ENCODE results near the gene IFIT1.
"Not testable (repeated sequence)": the region's sequence is repeated elsewhere in the genome, so short reads cannot be mapped to it uniquely, and the experiment has no call there.

The IFIT1 gene

GRCh38 chr10:89348975-89349374, 43.4 kb upstream of the IFIT1 start:
- H3K36me3 ChIP-seq (ENCODE audit: control insufficient read depth in 2 of 2, insufficient read depth in 1 of 2, low read length in 2 of 2): no peaks in the 10 kb centered on the region
- no peak overlapping the region for H3K27ac ChIP-seq (ENCODE audit: extremely low read depth, low read depth, low read length)
- H3K9me3 ChIP-seq (ENCODE audit: control insufficient read depth, insufficient read depth, low read depth, low read length): no peaks in the 10 kb centered on the region
- no peaks in the 10 kb centered on the region for H3K4me1 ChIP-seq (ENCODE audit: control insufficient read depth, insufficient read depth, low read length)
- CTCF ChIA-PET: no interaction called here
- POLR2A ChIA-PET: no interaction called here
- TF ChIP-seq ZNF664 (tag by site-specific recombination; IDR thresholded peaks at IDR 0.05): no peak
- TF ChIP-seq, protein P1, sequence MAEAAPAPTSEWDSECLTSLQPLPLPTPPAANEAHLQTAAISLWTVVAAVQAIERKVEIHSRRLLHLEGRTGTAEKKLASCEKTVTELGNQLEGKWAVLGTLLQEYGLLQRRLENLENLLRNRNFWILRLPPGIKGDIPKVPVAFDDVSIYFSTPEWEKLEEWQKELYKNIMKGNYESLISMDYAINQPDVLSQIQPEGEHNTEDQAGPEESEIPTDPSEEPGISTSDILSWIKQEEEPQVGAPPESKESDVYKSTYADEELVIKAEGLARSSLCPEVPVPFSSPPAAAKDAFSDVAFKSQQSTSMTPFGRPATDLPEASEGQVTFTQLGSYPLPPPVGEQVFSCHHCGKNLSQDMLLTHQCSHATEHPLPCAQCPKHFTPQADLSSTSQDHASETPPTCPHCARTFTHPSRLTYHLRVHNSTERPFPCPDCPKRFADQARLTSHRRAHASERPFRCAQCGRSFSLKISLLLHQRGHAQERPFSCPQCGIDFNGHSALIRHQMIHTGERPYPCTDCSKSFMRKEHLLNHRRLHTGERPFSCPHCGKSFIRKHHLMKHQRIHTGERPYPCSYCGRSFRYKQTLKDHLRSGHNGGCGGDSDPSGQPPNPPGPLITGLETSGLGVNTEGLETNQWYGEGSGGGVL (tag by site-specific recombination; IDR thresholded peaks at IDR 0.05): no peak
- no peak for TF ChIP-seq ZNF449 (tag by site-specific recombination; IDR thresholded peaks at IDR 0.05)
- no peak for TF ChIP-seq ZNF148 (tag by site-specific recombination; IDR thresholded peaks at IDR 0.05; ENCODE audit: borderline replicate concordance)
- no peak for TF ChIP-seq ZNF121 (tag by site-specific recombination; IDR thresholded peaks at IDR 0.05)
- no peak for TF ChIP-seq ZNF10 (tag by site-specific recombination; IDR thresholded peaks at IDR 0.05)
- TF ChIP-seq IKZF3 (tag by site-specific recombination; IDR thresholded peaks at IDR 0.05): no peak
- TF ChIP-seq ZNF350 (tag by site-specific recombination; IDR thresholded peaks at IDR 0.05): no peak
- TF ChIP-seq ZNF777 (tag by site-specific recombination; IDR thresholded peaks at IDR 0.05; ENCODE audit: borderline replicate concordance): no peak
- TF ChIP-seq SP3 (tag by site-specific recombination; IDR thresholded peaks at IDR 0.05): no peak
- no peak for TF ChIP-seq ZNF19 (tag by site-specific recombination; IDR thresholded peaks at IDR 0.05; ENCODE audit: low read depth)
- TF ChIP-seq ZNF677 (tag by site-specific recombination; IDR thresholded peaks at IDR 0.05): no peak
- TF ChIP-seq ZNF791 (tag by site-specific recombination; IDR thresholded peaks at IDR 0.05): no peak
- no peak for TF ChIP-seq ZNF768 (tag by site-specific recombination; IDR thresholded peaks at IDR 0.05)
- TF ChIP-seq ZBTB8A (tag by site-specific recombination; IDR thresholded peaks at IDR 0.05): no peak
- no peak for TF ChIP-seq ZNF211 (tag by site-specific recombination; IDR thresholded peaks at IDR 0.05; ENCODE audit: low read depth)
- no peak for TF ChIP-seq GFI1B (tag by site-specific recombination; IDR thresholded peaks at IDR 0.05)
- H3K4me3 ChIP-seq (ENCODE audit: low read depth, low read length): no peak overlapping the region

- CTCF ChIA-PET; POLR2A ChIA-PET; H3K27ac ChIP-seq (ENCODE audit: extremely low read depth, low read depth, low read length); H3K36me3 ChIP-seq (ENCODE audit: control insufficient read depth in 2 of 2, insufficient read depth in 1 of 2, low read length in 2 of 2); H3K4me1 ChIP-seq (ENCODE audit: control insufficient read depth, insufficient read depth, low read length); H3K9me3 ChIP-seq (ENCODE audit: control insufficient read depth, insufficient read depth, low read depth, low read length); H3K4me3 ChIP-seq (ENCODE audit: low read depth, low read length): not testable (repeated sequence)
- 0 out of 2 replicates have a peak, but pooled peaks have one; percentile 24 for TF ChIP-seq ZFHX2 (tag by site-specific recombination; conservative IDR thresholded peaks at IDR 0.05)
Observed at GRCh38 chr10:89350631-89351315, 41.6 kb upstream of the IFIT1 start.

All from HEK293 (cell line).